Aorta (tissue), 5 donors: ENCODE data around the gene TGOLN2. TPM values are rescaled to one million over a fixed set of nuclear protein-coding genes. Genes with fewer than 3 reads are reported as not detected.
"Not testable (repeated sequence)": the region's sequence is repeated elsewhere in the genome, so short reads cannot be mapped to it uniquely, and the experiment has no call there.

ENCODE experiments used
- ATAC-seq: fragments of 200-7000 bp; cut with Tn5 transposase; one replicate; pipeline ENCODE4 v1.9.1; 2022; ENCODE audit warnings: moderate library complexity; ENCODE audit not compliant: low FRiP score
- DNase-seq, 2 donors: peaks; one replicate each; pipeline ENCODE4 v3.0.0-alpha.2; 2020
- H3K27ac ChIP-seq, 2 donors: one replicate each; pipeline ENCODE4 v1.5.1; 2013; ENCODE audit warnings: low read length in 2 of 2, mild to moderate bottlenecking in 2 of 2, moderate library complexity in 2 of 2, control low read depth in 1 of 2, inconsistent platforms in 1 of 2, low read depth in 1 of 2
- H3K27me3 ChIP-seq, 2 donors: one replicate each; pipeline ENCODE4 v1.6.1; 2013; ENCODE audit warnings: control low read depth in 1 of 2, low read length in 1 of 2, mild to moderate bottlenecking in 1 of 2, moderate library complexity in 1 of 2; ENCODE audit not compliant: insufficient read depth in 2 of 2, control insufficient read depth in 1 of 2
- H3K36me3 ChIP-seq, 2 donors: one replicate each; pipeline ENCODE4 v1.6.1; 2013; ENCODE audit warnings: control low read depth in 1 of 2, low read length in 1 of 2, mild to moderate bottlenecking in 1 of 2; ENCODE audit not compliant: insufficient read depth in 2 of 2, control insufficient read depth in 1 of 2
- H3K4me1 ChIP-seq, 2 donors: one replicate each; pipeline ENCODE4 v1.6.1; 2013; ENCODE audit warnings: low read length in 2 of 2, control low read depth in 1 of 2, mild to moderate bottlenecking in 1 of 2, moderate library complexity in 1 of 2; ENCODE audit not compliant: insufficient read depth in 2 of 2, control insufficient read depth in 1 of 2
- H3K4me3 ChIP-seq, 2 donors: one replicate each; pipeline ENCODE4 v1.5.1; 2013; ENCODE audit warnings: low read length in 2 of 2, control low read depth in 1 of 2, mild to moderate bottlenecking in 1 of 2
- H3K9me3 ChIP-seq: one replicate; pipeline ENCODE4 v1.6.1; 2013; ENCODE audit warnings: mild to moderate bottlenecking, low read length; ENCODE audit not compliant: control insufficient read depth
- WGBS, 2 donors: extraction: QIAGEN DNeasy Blood & Tissue Kit; methylation state at CpG; one replicate each; pipeline ENCODE4 v1.1.7; 2013; 5-methylcytosine and 5-hydroxymethylcytosine counted together
- intact Hi-C, 2 donors: fragments of 100-400 bp; cut with DNase I; formaldehyde crosslinking; loops; one replicate each; pipeline versions ENCODE4 v1.14.2 to v1.15.0; 2022
- polyA plus RNA-seq, 2 donors: library from polyadenylated mRNA; stranded (reverse); fragments of 200-250 nt; gene quantifications; one replicate each; pipeline ENCODE4 v1.2.3, GENCODE V29; 2013
- total RNA-seq, 2 donors: library from RNA; stranded (reverse); fragmentation: NEBNext Ultra II Directional; extraction: Animal tissue kit (Norgen Biotek cat#: 25700); gene quantifications; one replicate each; pipeline ENCODE4 v1.2.1, GENCODE V29; 2021
- donor health status: healthy with polysubstance abuse.
- donor health status: Bipolar disorder and iron deficiency.
- donor health status: DM: no; HTN: no; CAD: no.
- donor health status: DM: no; HTN: no; CAD: no.
- donor health status: DM: yes; HTN: yes; CAD: no.

The TGOLN2 gene
- total and polyA plus RNA-seq, 4 donors = 37.1 to 123 (median 87.2) TPM

GRCh38 chr2:85318222-85319074 lies 9.3 kb downstream of the TGOLN2 start:
- H3K36me3 ChIP-seq = peaks cover 0 to 3% of the 10 kb centered on the region in 2 donors
- DNase-seq (no peak), ATAC-seq (no peak)
- H3K27ac ChIP-seq = no peak overlapping the region
- H3K4me1 ChIP-seq = no peaks in the 10 kb centered on the region
- H3K27me3 ChIP-seq = no peaks in the 10 kb centered on the region
- no peak overlapping the region for H3K4me3 ChIP-seq
- intact Hi-C loops = no loop called here
- WGBS, 2 donors = 48 to 56% methylated on average over 11 of the region's 11 CpGs
- H3K9me3 ChIP-seq = no peaks in the 10 kb centered on the region

- H3K9me3 ChIP-seq, H3K27me3 ChIP-seq, H3K36me3 ChIP-seq, H3K4me1 ChIP-seq, DNase-seq, H3K27ac ChIP-seq, intact Hi-C loops, H3K4me3 ChIP-seq, ATAC-seq: not testable (repeated sequence)
- WGBS, 2 donors = 74% methylated on average over 5 of the region's 5 CpGs; no CpG with 5 or more reads in 1 of the 2 donors
Measured at GRCh38 chr2:85315921-85316320, 11.9 kb downstream of the TGOLN2 start.

GRCh38 chr2:85314884-85315242 lies 12.9 kb downstream of the TGOLN2 start:
- no peak for ATAC-seq

GRCh38 chr2:85312404-85312803 lies 15.4 kb downstream of the TGOLN2 start:
- peaks cover 0 to 3% of the 10 kb centered on the region in 2 donors for H3K36me3 ChIP-seq
- H3K27me3 ChIP-seq = no peaks in the 10 kb centered on the region
- no peak for ATAC-seq
- no peaks in the 10 kb centered on the region for H3K9me3 ChIP-seq
- intact Hi-C loops = no loop called here
- H3K4me3 ChIP-seq = no peak overlapping the region
- no peak overlapping the region for H3K27ac ChIP-seq
- DNase-seq = no peak
- no peaks in the 10 kb centered on the region for H3K4me1 ChIP-seq
- WGBS, 2 donors = 27 to 31% methylated on average over 7 of the region's 7 CpGs

More at GRCh38 chr2:85314884-85315242, 12.9 kb downstream of the TGOLN2 start:
- Histone ChIP-seq H3K36me3 (peaks cover 0 to 3% of the 10 kb centered on the region in 2 donors), H3K9me3 (no peaks in the 10 kb centered on the region), H3K27ac (no peak overlapping the region), H3K4me3 (no peak overlapping the region), H3K27me3 (no peaks in the 10 kb centered on the region), H3K4me1 (no peaks in the 10 kb centered on the region)
- intact Hi-C loops = no loop called here
- WGBS, 2 donors = 79 to 82% methylated on average over 10 of the region's 10 CpGs
- DNase-seq = no peak

GRCh38 chr2:85310330-85310729 lies 17.5 kb downstream of the TGOLN2 start:
- no peaks in the 10 kb centered on the region for H3K9me3 ChIP-seq
- no peak overlapping the region for H3K4me3 ChIP-seq
- H3K36me3 ChIP-seq = no peaks in the 10 kb centered on the region
- H3K27me3 ChIP-seq = no peaks in the 10 kb centered on the region
- H3K4me1 ChIP-seq = no peaks in the 10 kb centered on the region
- ATAC-seq (no peak), DNase-seq (no peak)
- intact Hi-C loops = no loop called here
- H3K27ac ChIP-seq = no peak overlapping the region
- WGBS, 2 donors = 84% methylated on average over 3 of the region's 3 CpGs

GRCh38 chr2:85309699-85310321 lies 18.0 kb downstream of the TGOLN2 start:
- Histone ChIP-seq H3K27me3 (no peaks in the 10 kb centered on the region), H3K27ac (peak overlapping the region in 1 of 2 donors; percentile 13), H3K4me1 (no peaks in the 10 kb centered on the region), H3K9me3 (no peaks in the 10 kb centered on the region), H3K4me3 (no peak overlapping the region), H3K36me3 (no peaks in the 10 kb centered on the region)
- WGBS, 2 donors = 73 to 76% methylated on average over 19 of the region's 19 CpGs
- ATAC-seq (no peak), DNase-seq (no peak)
- intact Hi-C loops = no loop called here

- Histone ChIP-seq H3K4me3 (no peak overlapping the region), H3K27ac (peak overlapping the region in 1 of 2 donors; percentile 2), H3K9me3 (no peaks in the 10 kb centered on the region), H3K36me3 (no peaks in the 10 kb centered on the region), H3K4me1 (no peaks in the 10 kb centered on the region), H3K27me3 (no peaks in the 10 kb centered on the region)
- DNase-seq = peak; percentile 82 to 89
- 15 to 19% methylated on average over 15 of the region's 15 CpGs for WGBS, 2 donors
- intact Hi-C loops = no loop called here
- ATAC-seq = peak; percentile 69
Measured at GRCh38 chr2:85308896-85309555, 18.8 kb downstream of the TGOLN2 start.

GRCh38 chr2:85308201-85308600 lies 19.6 kb downstream of the TGOLN2 start:
- ATAC-seq (no peak), DNase-seq (no peak)
- Histone ChIP-seq H3K36me3 (no peaks in the 10 kb centered on the region), H3K27me3 (no peaks in the 10 kb centered on the region), H3K9me3 (no peaks in the 10 kb centered on the region), H3K4me3 (no peak overlapping the region), H3K27ac (no peak overlapping the region), H3K4me1 (no peaks in the 10 kb centered on the region)
- intact Hi-C loops = no loop called here
- 87 to 91% methylated on average over 6 of the region's 6 CpGs for WGBS, 2 donors
